Hepatocyte (in vitro differentiated cells): ENCODE measurements around the gene ARF4. TPM values are rescaled to one million over a fixed set of nuclear protein-coding genes. Genes with fewer than 3 reads are reported as not detected.

Source experiments
- DNase-seq: peaks from one replicate; pipeline ENCODE4 v3.0.0-alpha.2; 2016; ENCODE audit warnings: low spot score
- H2AFZ ChIP-seq: fragments of 200-600 bp; sonication (generic); 2 replicates; pipeline ENCODE4 v1.6.0; 2016; ENCODE audit warnings: antibody characterized with exemption, mild to moderate bottlenecking
- H3K27ac ChIP-seq: fragments of 200-600 bp; sonication (generic); 2 replicates; pipeline ENCODE4 v1.5.1; 2016; ENCODE audit warnings: mild to moderate bottlenecking
- H3K27me3 ChIP-seq: fragments of 200-600 bp; sonication (generic); 2 replicates; pipeline ENCODE4 v1.6.1; 2016
- H3K36me3 ChIP-seq: fragments of 200-600 bp; sonication (generic); replicated peaks from 2 replicates; pipeline ENCODE4 v1.5.1; 2016; ENCODE audit warnings: low read depth; ENCODE audit not compliant: insufficient read depth
- H3K4me1 ChIP-seq: fragments of 200-600 bp; sonication (generic); 2 replicates; pipeline ENCODE4 v1.5.1; 2016; ENCODE audit warnings: mild to moderate bottlenecking, moderate library complexity; ENCODE audit not compliant: insufficient read depth
- H3K4me2 ChIP-seq: fragments of 200-600 bp; sonication (generic); 2 replicates; pipeline ENCODE4 v1.6.0; 2016
- H3K4me3 ChIP-seq: fragments of 200-600 bp; sonication (generic); 2 replicates; pipeline ENCODE4 v1.5.1; 2016; ENCODE audit warnings: mild to moderate bottlenecking
- H3K79me2 ChIP-seq: fragments of 200-600 bp; sonication (generic); 2 replicates; pipeline ENCODE4 v1.6.0; 2017; ENCODE audit warnings: mild to moderate bottlenecking
- H3K9me2 ChIP-seq: fragments of 200-600 bp; sonication (generic); replicated peaks from 2 replicates; pipeline ENCODE4 v1.6.0; 2017; ENCODE audit warnings: mild to moderate bottlenecking; ENCODE audit not compliant: insufficient read depth
- H3K9me3 ChIP-seq: fragments of 200-600 bp; sonication (generic); 2 replicates; pipeline ENCODE4 v1.5.1; 2016; ENCODE audit warnings: low read depth, mild to moderate bottlenecking
- H4K20me1 ChIP-seq: fragments of 200-600 bp; sonication (generic); 2 replicates; pipeline ENCODE4 v1.6.0; 2016; ENCODE audit warnings: mild to moderate bottlenecking; ENCODE audit not compliant: insufficient read depth, poor library complexity, severe bottlenecking
- EZH2 ChIP-seq: fragments of 200-600 bp; sonication (generic); IDR thresholded peaks from 2 replicates; pipeline ENCODE4 v1.6.1; 2016; ENCODE audit warnings: antibody characterized with exemption, mild to moderate bottlenecking, borderline replicate concordance
- EZH2phosphoT487 ChIP-seq: fragments of 200-600 bp; sonication (generic); IDR thresholded peaks from one replicate; pipeline ENCODE4 v1.6.1; 2018; ENCODE audit warnings: antibody characterized with exemption, mild to moderate bottlenecking, low read depth, moderate library complexity; ENCODE audit not compliant: unreplicated experiment, severe bottlenecking
- WGBS: methylation state at CpG from one replicate; pipeline ENCODE4 v1.1.6; 2016; ENCODE audit warnings: low lambda C conversion rate; ENCODE audit errors: missing lambda C conversion rate; 5-methylcytosine and 5-hydroxymethylcytosine counted together
- polyA plus RNA-seq: library from polyadenylated mRNA; unstranded; fragments of >200 nt; fragmentation: Nextera tagmentation; extraction: Ambion mirVana; gene quantifications from 2 replicates; pipeline ENCODE4 v1.2.1, GENCODE V29; 2016
- total RNA-seq: library from RNA; depleted of rRNA; stranded (reverse); fragments of >200 nt; gene quantifications from 2 replicates; pipeline ENCODE4 v1.2.3, GENCODE V29; 2014
- TF ChIP-seq, protein P1 (sequence below): fragments of 200-600 bp; sonication (generic); IDR thresholded peaks from 2 replicates; pipeline ENCODE4 v1.5.1; 2016; ENCODE audit warnings: antibody characterized with exemption, mild to moderate bottlenecking; ENCODE audit not compliant: poor library complexity

The ARF4 gene
- total and polyA plus RNA-seq, 2 experiments from 2014 or later, result 363 to 449 TPM

GRCh38 chr3:57605683-57606082 lies 8.5 kb upstream of the ARF4 start:
- Histone ChIP-seq H3K4me1 (no peaks in the 10 kb centered on the region), H3K36me3 (no peaks in the 10 kb centered on the region), H4K20me1 (no peaks in the 10 kb centered on the region), H3K27ac (no peak overlapping the region), H3K4me2 (no peak overlapping the region), H3K9me3 (peaks cover 6% of the 10 kb centered on the region), H3K27me3 (no peaks in the 10 kb centered on the region), H2AFZ (no peak overlapping the region), H3K79me2 (no peaks in the 10 kb centered on the region), H3K9me2 (no peaks in the 10 kb centered on the region), H3K4me3 (no peak overlapping the region)
- TF ChIP-seq EZH2 (no peak), EZH2phosphoT487 (no peak)
- DNase-seq, result no peak

DNA sequence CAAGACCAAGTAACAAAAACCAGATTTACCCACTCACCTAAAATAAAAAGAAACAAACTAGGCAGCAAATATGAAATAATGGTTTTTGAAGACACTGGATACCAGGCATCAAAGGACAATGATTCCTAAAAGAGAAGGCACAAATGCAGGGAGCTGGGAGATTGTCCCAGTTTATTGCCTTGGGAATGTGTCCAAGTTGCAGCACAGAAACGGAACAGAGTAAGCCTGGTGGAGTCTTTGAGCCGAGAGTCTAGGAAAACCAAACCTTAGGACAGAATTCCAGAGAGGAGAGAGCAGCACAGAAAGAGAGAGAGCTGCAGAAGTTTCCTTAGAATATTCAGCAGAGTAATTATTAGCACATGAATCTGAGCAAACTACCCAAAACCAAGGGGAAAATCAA lies 7.8 kb upstream of the ARF4 start:
- Histone ChIP-seq H2AFZ (no peak overlapping the region), H3K27ac (no peak overlapping the region), H3K36me3 (no peaks in the 10 kb centered on the region), H3K4me1 (no peaks in the 10 kb centered on the region), H3K4me3 (no peak overlapping the region), H3K9me2 (no peaks in the 10 kb centered on the region), H3K4me2 (no peak overlapping the region), H3K9me3 (peaks cover 6% of the 10 kb centered on the region), H3K79me2 (no peaks in the 10 kb centered on the region), H3K27me3 (no peaks in the 10 kb centered on the region), H4K20me1 (no peaks in the 10 kb centered on the region)
- DNase-seq, result no peak
- WGBS, result 83% methylated on average over 2 of the region's 2 CpGs
- TF ChIP-seq, protein P1, sequence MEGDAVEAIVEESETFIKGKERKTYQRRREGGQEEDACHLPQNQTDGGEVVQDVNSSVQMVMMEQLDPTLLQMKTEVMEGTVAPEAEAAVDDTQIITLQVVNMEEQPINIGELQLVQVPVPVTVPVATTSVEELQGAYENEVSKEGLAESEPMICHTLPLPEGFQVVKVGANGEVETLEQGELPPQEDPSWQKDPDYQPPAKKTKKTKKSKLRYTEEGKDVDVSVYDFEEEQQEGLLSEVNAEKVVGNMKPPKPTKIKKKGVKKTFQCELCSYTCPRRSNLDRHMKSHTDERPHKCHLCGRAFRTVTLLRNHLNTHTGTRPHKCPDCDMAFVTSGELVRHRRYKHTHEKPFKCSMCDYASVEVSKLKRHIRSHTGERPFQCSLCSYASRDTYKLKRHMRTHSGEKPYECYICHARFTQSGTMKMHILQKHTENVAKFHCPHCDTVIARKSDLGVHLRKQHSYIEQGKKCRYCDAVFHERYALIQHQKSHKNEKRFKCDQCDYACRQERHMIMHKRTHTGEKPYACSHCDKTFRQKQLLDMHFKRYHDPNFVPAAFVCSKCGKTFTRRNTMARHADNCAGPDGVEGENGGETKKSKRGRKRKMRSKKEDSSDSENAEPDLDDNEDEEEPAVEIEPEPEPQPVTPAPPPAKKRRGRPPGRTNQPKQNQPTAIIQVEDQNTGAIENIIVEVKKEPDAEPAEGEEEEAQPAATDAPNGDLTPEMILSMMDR, result no peak
- TF ChIP-seq EZH2phosphoT487, result no peak
- no peak for TF ChIP-seq EZH2

GRCh38 chr3:57600195-57600594 lies 3.1 kb upstream of the ARF4 start:
- Histone ChIP-seq H3K4me2 (no peak overlapping the region), H3K9me3 (no peaks in the 10 kb centered on the region), H3K9me2 (no peaks in the 10 kb centered on the region), H3K27ac (no peak overlapping the region), H3K4me1 (peaks cover 14% of the 10 kb centered on the region), H2AFZ (no peak overlapping the region), H3K27me3 (no peaks in the 10 kb centered on the region), H3K36me3 (no peaks in the 10 kb centered on the region), H4K20me1 (peaks cover 12% of the 10 kb centered on the region), H3K4me3 (no peak overlapping the region), H3K79me2 (peaks cover 23% of the 10 kb centered on the region)
- TF ChIP-seq EZH2phosphoT487, result no peak
- TF ChIP-seq, protein P1, result no peak
- no peak for TF ChIP-seq EZH2
- DNase-seq, result no peak
- 90% methylated on average over 2 of the region's 2 CpGs for WGBS

DNA sequence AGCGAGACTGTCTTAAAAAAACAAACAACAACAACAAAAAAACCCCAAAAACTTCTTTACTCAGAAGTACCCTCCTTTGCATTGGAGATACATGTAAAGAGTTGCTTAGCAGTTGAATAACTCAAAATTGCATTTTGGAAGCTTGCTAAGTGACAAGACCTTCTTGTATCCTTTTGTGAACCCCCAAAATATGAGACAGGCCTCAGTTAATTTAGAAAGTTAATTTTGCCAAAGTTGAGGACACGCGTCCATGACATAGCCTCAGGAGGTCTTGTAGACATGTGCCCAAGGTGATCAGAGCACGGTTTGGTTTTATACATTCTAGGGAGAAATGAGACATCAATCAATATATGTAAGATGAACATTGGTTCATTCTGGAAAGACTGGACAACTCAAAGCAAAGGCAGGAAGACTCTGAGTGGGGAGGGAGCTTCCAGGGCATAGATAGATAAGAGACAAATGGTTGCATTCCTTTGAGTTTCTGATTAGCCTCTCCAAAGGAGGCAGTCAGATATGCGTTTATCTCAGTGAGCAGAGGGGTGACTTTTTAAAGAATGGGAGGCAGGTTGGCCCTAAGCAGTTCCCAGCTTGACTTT lies 1.7 kb upstream of the ARF4 start:
- peaks cover 25% of the 10 kb centered on the region for H4K20me1 ChIP-seq
- no peaks in the 10 kb centered on the region for H3K9me3 ChIP-seq
- H2AFZ ChIP-seq, result peak overlapping the region; percentile 44
- H3K27ac ChIP-seq, result peak overlapping the region; percentile 96
- TF ChIP-seq, protein P1, result no peak
- no peak for TF ChIP-seq EZH2
- no peak for TF ChIP-seq EZH2phosphoT487
- no peak for DNase-seq
- H3K27me3 ChIP-seq, result no peaks in the 10 kb centered on the region
- no peaks in the 10 kb centered on the region for H3K9me2 ChIP-seq
- H3K4me3 ChIP-seq, result peak overlapping the region; percentile 18
- H3K4me2 ChIP-seq, result peak overlapping the region; percentile 84
- H3K4me1 ChIP-seq, result peaks cover 20% of the 10 kb centered on the region
- no peaks in the 10 kb centered on the region for H3K36me3 ChIP-seq
- 66% methylated on average over 5 of the region's 5 CpGs for WGBS
- peaks cover 37% of the 10 kb centered on the region for H3K79me2 ChIP-seq
